MM.1S (cell line): Measurements from ENCODE around the gene MAGI2.
A peak's percentile ranks its signal among the peaks of the same experiment; 100 is the strongest.

Source experiments
- DNase-seq: peaks from one replicate; pipeline ENCODE4 v3.0.0-alpha.2; 2015
- H2AFZ ChIP-seq: fragments of 300-600 bp; sonication (generic); 2 replicates; pipeline ENCODE4 v1.6.0; 2016; ENCODE audit warnings: antibody characterized with exemption, low read length
- H3F3A ChIP-seq: fragments of 300-600 bp; sonication (generic); 2 replicates; pipeline ENCODE4 v1.6.1; 2016; ENCODE audit warnings: mild to moderate bottlenecking, antibody characterized with exemption, low read length, moderate library complexity, mixed read lengths; ENCODE audit not compliant: insufficient read depth
- H3K27ac ChIP-seq: fragments of 300-600 bp; sonication (generic); 2 replicates; pipeline ENCODE4 v1.5.1; 2016; ENCODE audit warnings: mild to moderate bottlenecking, low read length
- H3K27me3 ChIP-seq: fragments of 300-600 bp; sonication (generic); replicated peaks from 2 replicates; pipeline ENCODE4 v1.6.0; 2016; ENCODE audit warnings: low read length; ENCODE audit not compliant: insufficient read depth
- H3K36me3 ChIP-seq: fragments of 300-600 bp; sonication (generic); replicated peaks from 2 replicates; pipeline ENCODE4 v1.6.1; 2016; ENCODE audit warnings: mild to moderate bottlenecking, low read length, mixed read lengths; ENCODE audit not compliant: insufficient read depth
- H3K4me1 ChIP-seq: fragments of 300-600 bp; sonication (generic); 2 replicates; pipeline ENCODE4 v1.6.1; 2016; ENCODE audit warnings: low read length, mixed read lengths
- H3K4me2 ChIP-seq: fragments of 300-600 bp; sonication (generic); 2 replicates; pipeline ENCODE4 v1.6.0; 2016; ENCODE audit warnings: low read depth, low read length
- H3K4me3 ChIP-seq: fragments of 300-600 bp; sonication (generic); 2 replicates; pipeline ENCODE4 v1.5.1; 2016; ENCODE audit warnings: low read length, mixed read lengths
- H3K79me2 ChIP-seq: fragments of 300-600 bp; sonication (generic); 2 replicates; pipeline ENCODE4 v1.6.1; 2016; ENCODE audit warnings: mixed run types, low read length, mixed read lengths
- H3K9ac ChIP-seq: fragments of 300-600 bp; sonication (generic); 2 replicates; pipeline ENCODE4 v1.6.1; 2016; ENCODE audit warnings: low read length, mixed read lengths
- H3K9me2 ChIP-seq: fragments of 300-600 bp; sonication (generic); replicated peaks from 2 replicates; pipeline ENCODE4 v1.6.1; 2016; ENCODE audit warnings: mild to moderate bottlenecking, low read length, mixed read lengths; ENCODE audit not compliant: insufficient read depth
- H3K9me3 ChIP-seq: fragments of 300-600 bp; sonication (generic); replicated peaks from 2 replicates; pipeline ENCODE4 v1.6.1; 2016; ENCODE audit warnings: mild to moderate bottlenecking, low read length, mixed read lengths; ENCODE audit not compliant: insufficient read depth
- H4K20me1 ChIP-seq: fragments of 300-600 bp; sonication (generic); 2 replicates; pipeline ENCODE4 v1.6.1; 2016; ENCODE audit warnings: mild to moderate bottlenecking, low read length, moderate library complexity, mixed read lengths; ENCODE audit not compliant: insufficient read depth
- CTCF ChIP-seq: fragments of 300-600 bp; sonication (generic); IDR thresholded peaks from 2 replicates; pipeline ENCODE4 v1.5.1; 2016; ENCODE audit warnings: antibody characterized with exemption, low read length, mixed read lengths
- EZH2 ChIP-seq: fragments of 300-600 bp; sonication (generic); optimal IDR thresholded peaks from 2 replicates; pipeline ENCODE3; 2017; ENCODE audit warnings: low read depth, mild to moderate bottlenecking, antibody characterized with exemption, low read length, mixed read lengths
- EZH2phosphoT487 ChIP-seq: fragments of 300-600 bp; sonication (generic); IDR thresholded peaks from 2 replicates; pipeline ENCODE4 v1.6.1; 2018; ENCODE audit warnings: antibody characterized with exemption, low read length

Gene MAGI2

GRCh38 chr7:78265071-78265470 is 1188.4 kb downstream of the MAGI2 start:
- no peaks in the 10 kb centered on the region for H3K27me3 ChIP-seq
- H3K4me3 ChIP-seq = peak overlapping the region; percentile 37
- no peaks in the 10 kb centered on the region for H3K79me2 ChIP-seq
- H3K27ac ChIP-seq = peak overlapping the region; percentile 79
- H3F3A ChIP-seq = peaks cover 20% of the 10 kb centered on the region
- no peak for TF ChIP-seq EZH2
- TF ChIP-seq CTCF = no peak
- no peak for TF ChIP-seq EZH2phosphoT487
- peaks cover 29% of the 10 kb centered on the region for H3K4me1 ChIP-seq
- H3K36me3 ChIP-seq = no peaks in the 10 kb centered on the region
- peak overlapping the region; percentile 33; the same call in 1 of the 2 replicates for H3K9ac ChIP-seq
- no peaks in the 10 kb centered on the region for H4K20me1 ChIP-seq
- peak overlapping the region; percentile 76 for H3K4me2 ChIP-seq
- peak; percentile 81 for DNase-seq
- no peaks in the 10 kb centered on the region for H3K9me2 ChIP-seq
- H2AFZ ChIP-seq = 0 out of 2 replicates have a peak overlapping the region, but pooled peaks have one; percentile 37
- H3K9me3 ChIP-seq = no peaks in the 10 kb centered on the region

DNA sequence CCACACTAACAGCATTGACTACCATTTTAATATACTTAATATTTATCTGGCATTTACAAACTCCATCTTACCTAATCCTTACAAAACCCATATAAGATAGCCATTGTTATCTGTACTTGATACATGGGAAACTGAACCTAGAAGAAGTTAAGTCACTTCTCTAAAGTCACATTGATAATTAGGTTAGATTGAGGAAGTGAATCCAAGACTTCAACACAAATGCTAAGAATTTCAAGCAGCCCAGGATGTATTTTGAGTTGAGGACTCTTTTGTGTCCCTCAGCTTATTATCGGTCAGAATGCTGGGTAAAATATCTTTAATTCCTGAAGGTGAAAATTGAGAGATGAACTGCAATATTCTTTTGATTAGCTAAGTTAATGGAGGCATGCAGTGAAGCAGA is 1189.4 kb downstream of the MAGI2 start:
- H4K20me1 ChIP-seq = no peaks in the 10 kb centered on the region
- H3K4me2 ChIP-seq = peak overlapping the region; percentile 76; the same call in 1 of the 2 replicates
- no peak overlapping the region for H3K4me3 ChIP-seq
- no peak overlapping the region for H3K27ac ChIP-seq
- H3K79me2 ChIP-seq = no peaks in the 10 kb centered on the region
- no peaks in the 10 kb centered on the region for H3K9me3 ChIP-seq
- DNase-seq = peak; percentile 14
- H3K36me3 ChIP-seq = no peaks in the 10 kb centered on the region
- peaks cover 20% of the 10 kb centered on the region for H3F3A ChIP-seq
- no peaks in the 10 kb centered on the region for H3K27me3 ChIP-seq
- peaks cover 29% of the 10 kb centered on the region for H3K4me1 ChIP-seq
- TF ChIP-seq EZH2phosphoT487 = no peak
- no peak for TF ChIP-seq CTCF
- TF ChIP-seq EZH2 = no peak
- no peaks in the 10 kb centered on the region for H3K9me2 ChIP-seq
- H2AFZ ChIP-seq = no peak overlapping the region
- no peak overlapping the region for H3K9ac ChIP-seq

GRCh38 chr7:78261739-78262138 is 1191.7 kb downstream of the MAGI2 start:
- Histone ChIP-seq H3F3A (peaks cover 20% of the 10 kb centered on the region), H3K9me2 (no peaks in the 10 kb centered on the region), H3K27ac (no peak overlapping the region), H3K9me3 (no peaks in the 10 kb centered on the region), H3K9ac (no peak overlapping the region), H3K79me2 (no peaks in the 10 kb centered on the region), H3K36me3 (no peaks in the 10 kb centered on the region), H4K20me1 (no peaks in the 10 kb centered on the region), H3K27me3 (no peaks in the 10 kb centered on the region), H2AFZ (no peak overlapping the region), H3K4me1 (peaks cover 26% of the 10 kb centered on the region), H3K4me3 (no peak overlapping the region), H3K4me2 (no peak overlapping the region)
- DNase-seq = no peak
- TF ChIP-seq EZH2phosphoT487 = no peak
- TF ChIP-seq EZH2 = no peak
- TF ChIP-seq CTCF = no peak
